Activated T-cell treated with anti-CD3 and anti-CD28 coated beads for 24 hours (primary cell): ENCODE results near the gene ANKRD55.
"Not testable (repeated sequence)": the region's sequence is repeated elsewhere in the genome, so short reads cannot be mapped to it uniquely, and the experiment has no call there.

Experiments used
- DNase-seq: peaks from one replicate; pipeline ENCODE4 v3.0.0-alpha.2; 2020; ENCODE audit warnings: low read depth

The ANKRD55 gene

GRCh38 chr5:56102889-56103288 is 130.2 kb downstream of the ANKRD55 start:
- no peak for DNase-seq

- DNase-seq, result not testable (repeated sequence)
Observed at GRCh38 chr5:56102207-56102606, 130.9 kb downstream of the ANKRD55 start.

DNA sequence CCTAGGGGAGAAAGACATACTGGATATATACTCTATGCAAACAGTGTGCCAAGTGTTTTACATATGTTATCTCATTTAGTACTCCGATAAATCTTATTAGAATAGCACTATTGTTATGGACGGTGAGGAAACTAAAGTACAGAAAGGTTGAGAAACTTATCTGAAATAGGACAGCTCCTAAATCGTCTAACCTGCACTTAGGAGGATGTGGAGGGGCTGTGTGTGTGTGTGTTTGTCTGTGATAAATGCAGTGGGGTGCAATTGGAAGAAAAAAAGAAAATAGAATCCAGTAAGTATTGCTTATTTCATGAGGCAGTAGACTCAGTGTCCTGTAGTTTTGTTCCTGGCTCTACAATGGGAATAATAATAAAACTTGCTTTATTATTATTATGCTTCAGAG is 131.9 kb downstream of the ANKRD55 start:
- DNase-seq, result no peak

DNA sequence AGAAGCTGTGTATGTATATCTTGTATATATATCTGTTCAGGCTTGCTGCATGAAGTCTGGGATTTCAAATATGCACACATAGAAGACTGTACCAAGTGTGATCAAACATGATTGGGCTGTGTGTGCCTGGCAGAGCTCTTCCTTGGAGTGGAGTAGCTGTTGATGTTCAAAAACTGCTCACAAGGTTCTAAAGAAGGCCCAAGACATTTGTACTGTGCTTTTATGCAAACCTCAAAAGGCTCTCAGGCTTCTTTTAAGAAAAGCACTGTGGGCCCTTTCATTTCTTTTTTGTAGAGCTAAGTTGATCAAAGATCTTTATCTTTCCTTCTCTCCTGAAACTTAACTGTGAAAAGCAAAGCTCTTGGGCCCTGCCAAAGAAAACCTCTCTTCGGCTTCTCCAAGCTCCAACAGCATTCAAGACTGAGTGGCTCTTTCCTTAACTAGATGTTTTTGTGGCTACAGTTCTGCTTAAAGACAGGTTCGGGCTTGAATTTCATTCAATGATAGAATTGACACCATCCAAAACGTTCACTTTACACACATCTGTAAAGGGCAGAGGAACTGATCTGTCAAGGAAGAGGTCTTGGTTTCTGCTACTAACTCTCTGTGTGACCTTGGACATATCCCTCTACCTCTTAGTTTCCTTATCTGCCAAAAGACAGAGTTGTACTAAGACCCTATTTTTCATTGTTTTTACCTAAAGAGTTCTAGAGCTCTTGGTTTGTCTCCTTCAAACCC is 132.5 kb downstream of the ANKRD55 start:
- DNase-seq, result no peak

DNA sequence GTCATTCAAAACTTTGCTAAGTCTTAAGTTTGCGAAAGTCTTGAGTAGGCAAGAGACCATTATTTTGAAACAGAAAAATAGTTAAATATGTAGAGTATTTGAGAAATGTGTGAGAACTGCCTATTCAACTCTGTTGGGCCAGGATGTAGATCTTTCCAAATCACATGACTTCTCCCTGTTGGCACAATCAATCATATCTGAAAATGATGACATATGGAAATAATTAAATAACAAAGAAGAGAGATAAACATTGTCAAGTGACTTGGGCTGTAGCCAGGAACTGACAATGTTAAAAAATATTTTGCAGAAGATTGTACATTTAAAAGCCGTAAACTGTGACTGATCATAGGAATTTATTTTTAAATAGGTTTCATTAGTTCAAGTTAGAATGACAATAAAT is 133.8 kb downstream of the ANKRD55 start:
- no peak for DNase-seq

- DNase-seq, result no peak
Observed at GRCh38 chr5:56097055-56097454, 136.1 kb downstream of the ANKRD55 start.

DNA sequence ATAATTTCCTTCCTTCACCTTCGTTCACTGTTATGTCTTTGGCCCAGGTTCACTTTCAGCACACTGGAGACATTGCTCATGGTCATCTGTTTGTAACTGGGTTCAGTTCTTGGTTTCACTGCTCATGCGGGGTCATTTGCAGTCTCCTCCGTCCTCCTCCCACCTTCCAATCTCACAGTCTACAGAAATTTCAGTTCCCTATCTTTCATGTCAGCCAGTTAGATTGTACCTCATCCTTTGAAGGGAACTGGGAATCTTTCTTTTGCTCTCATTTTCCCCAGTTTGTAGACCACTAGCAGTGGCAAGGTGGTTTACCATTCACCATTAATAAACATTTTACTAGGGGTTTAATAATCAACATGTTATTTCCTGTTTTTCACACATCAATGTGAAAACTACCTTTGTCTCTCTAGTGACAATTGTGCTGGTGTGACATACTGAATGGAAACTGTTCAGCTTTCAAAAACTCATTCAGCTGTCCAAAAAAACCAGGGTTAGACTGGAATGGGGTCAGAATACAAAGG is 137.5 kb downstream of the ANKRD55 start:
- DNase-seq, result no peak

DNA sequence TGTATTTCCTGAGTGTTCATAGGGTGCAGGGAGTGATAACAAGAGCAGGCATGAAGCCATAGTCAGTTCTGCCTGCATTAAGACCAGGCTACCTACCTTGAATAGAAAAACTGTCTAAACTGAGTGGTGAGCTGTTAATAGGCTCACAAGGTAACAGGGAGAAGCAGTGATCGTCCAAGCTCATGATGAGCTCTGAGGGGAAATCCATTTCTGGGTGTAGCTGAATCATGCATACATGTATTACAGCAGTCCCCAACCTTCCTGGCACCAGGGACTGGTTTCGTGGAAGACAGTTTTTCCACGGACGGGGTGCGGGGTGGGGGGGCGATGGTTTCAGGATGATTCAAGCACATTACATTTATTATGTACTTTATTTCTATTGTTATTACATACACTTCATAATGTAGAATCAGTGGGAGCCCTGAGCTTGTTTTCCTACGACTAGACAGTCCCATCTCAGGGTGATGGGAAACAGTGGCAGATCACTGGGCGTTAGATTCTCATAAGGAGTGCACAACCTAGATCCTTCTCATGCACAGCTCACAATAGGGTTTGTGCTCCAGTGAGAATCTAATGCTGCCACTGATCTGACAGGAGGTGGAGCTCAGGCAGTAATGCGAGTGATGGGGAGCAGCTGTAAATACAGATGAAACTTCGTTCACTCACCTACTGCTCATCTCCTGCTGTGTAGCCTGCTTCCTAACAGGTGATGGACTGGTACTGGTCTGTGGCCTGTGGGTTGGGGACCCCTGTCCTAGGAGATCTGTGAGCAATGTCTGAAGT is 138.4 kb downstream of the ANKRD55 start:
- peak; percentile 63 for DNase-seq

GRCh38 chr5:56093970-56094369 is 139.2 kb downstream of the ANKRD55 start:
- no peak for DNase-seq

DNA sequence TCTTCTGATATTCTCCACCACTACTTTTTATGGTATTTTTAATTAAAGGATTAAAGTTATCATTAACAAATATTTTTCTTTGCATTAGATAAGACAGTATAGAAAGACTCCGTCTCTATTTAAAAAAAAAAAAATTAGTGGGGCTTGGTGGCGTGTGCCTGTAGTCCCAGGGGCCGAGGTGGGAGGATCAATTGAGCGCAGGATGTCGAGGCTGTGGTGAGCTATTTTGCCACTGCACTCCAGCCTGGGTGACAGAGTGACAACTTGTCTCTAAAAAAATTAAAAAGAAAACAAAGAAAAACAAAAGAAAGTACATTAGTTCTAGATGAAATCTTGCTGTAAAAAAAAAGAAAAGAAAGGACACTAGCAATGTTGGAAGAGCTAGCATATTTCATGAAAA is 141.0 kb downstream of the ANKRD55 start:
- DNase-seq, result no peak

- DNase-seq, result no peak
Observed at GRCh38 chr5:56091664-56092063, 141.5 kb downstream of the ANKRD55 start.

GRCh38 chr5:56090793-56091460 is 142.2 kb downstream of the ANKRD55 start:
- DNase-seq, result no peak

DNA sequence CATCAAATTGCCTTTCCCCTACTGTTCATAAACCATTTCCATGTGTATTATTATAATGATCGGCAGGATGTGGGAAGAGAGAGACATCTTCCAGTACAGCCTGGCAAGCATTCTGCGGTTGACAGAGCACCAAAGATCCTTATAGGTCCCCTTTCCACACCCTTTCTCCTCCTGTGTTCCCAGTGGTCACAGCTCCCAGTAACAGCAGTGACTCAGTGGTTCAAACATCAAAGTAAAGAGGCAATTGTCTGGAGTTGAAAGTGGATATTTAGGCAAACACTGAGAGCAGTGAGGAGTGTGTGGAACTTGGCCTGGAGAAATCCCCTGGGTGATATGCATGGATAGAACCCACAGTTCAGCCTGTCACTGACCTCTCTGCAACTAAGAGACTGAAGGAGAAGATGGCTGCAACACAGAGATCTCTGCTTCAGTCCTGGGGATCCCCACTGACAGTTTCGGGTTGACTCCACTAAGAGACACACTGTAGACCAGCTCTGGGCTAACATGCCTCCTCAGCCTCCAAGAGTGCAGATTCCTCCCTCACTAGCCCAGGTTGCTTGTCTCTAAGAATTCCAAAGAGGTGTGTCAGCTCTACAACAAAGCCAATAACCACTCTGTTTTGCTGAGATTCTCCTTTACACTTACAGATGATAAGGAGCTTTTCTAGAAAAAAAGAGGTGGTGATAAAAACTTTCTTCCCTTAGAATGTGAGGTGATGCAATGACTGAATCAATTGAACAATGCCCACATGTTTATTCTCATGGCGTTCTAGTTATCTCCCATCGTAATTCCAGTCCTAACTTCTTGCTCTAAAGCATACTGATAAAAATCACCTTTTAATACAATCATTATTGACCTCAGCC is 143.9 kb downstream of the ANKRD55 start:
- no peak for DNase-seq

DNA sequence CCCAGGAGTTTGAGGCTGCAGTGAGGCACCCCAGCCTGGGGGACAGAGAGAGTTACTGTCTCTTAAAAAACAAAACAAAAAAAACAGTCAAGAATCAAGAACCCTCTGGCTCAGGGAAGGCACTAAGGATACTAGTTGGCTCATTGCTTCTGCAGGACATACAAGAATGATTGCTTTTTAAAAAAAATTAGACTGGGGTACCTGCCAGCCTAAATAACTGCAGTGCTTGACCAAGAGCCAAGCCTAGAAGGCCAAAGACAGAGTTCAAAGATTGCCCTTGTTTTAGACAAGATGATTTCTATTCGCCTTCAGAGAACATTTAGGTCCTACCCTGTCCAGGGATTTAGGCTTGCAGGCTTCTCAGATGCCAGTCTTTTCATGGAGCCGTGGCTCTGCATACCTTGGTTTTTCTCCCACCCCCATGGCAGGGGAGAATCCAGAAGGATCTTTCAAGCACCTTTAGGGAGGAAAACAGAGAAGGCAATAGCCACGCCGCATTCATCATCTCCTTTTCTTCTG is 144.6 kb downstream of the ANKRD55 start:
- no peak for DNase-seq

DNA sequence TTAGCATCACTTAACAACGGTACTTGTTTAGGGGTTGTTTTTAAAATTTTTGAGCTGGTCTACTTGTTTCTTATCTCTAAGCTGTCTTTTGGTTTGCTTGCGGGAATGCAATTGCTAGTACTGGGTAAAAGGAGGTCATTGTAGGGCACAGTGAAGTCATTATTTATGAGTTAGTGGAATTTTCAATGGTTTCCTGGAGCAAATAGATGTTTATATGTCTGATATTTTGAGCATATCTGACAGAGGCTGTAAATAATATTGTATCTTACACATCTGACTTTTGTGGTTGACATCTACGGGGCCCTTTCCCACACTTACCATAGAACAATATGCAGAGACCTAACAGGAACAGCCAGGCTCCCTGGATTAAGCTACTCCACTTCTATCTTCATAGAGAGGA is 147.9 kb downstream of the ANKRD55 start:
- DNase-seq, result no peak

DNA sequence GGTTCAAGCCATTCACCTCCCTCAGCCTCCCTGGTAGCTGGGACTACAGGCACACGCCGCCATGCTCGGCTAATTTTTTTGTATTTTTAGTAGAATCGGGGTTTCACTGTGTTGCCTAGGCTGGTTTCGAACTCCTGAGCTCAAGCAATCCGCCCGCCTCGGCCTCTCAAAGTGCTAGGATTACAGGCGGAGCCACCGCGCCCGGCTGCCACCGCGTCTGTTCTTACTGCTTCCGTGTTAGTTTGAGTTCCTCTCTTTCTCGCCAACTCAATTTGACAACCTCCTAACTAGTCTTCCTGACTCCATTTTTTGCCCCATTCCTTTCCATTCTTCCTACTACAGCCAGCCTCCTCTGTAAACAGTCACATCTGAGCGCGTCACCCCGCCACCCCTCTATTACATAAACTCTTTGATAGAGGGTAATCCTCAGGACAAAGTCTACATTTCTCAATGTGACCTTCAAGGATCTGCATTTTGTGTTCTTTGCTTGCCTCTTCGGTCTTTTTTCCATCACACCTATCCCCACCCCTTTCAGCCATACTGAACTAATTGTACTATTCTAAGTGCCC is 149.8 kb downstream of the ANKRD55 start:
- no peak for DNase-seq

DNA sequence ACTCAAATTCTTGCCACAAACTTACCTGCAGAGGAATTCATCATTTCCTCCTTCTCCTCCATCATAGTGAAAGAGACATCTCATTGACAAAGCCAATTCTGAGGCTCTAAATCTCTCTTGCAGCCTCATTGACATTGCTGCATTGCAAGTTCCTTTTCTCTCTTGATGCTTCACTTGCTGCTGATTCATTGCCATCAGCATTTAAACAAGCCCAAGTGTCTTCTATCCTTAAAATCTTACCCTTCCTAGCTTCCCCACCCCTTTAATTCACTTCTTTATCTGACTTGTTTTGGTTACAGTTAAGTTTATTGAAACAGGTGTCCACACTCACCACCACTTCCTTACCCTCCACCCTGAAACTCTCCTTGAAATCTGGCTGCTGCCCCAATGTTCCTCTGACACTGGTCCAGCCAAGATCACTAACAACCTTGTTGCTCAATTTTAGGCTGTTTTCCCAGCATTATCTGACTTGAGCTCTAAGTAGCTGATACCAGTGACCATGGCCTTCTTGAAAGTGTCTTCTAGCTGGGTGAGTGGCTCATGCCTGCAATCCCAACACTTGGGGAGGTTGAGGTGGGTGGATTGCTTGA is 152.0 kb downstream of the ANKRD55 start:
- not testable (repeated sequence) for DNase-seq

- no peak for DNase-seq
Observed at GRCh38 chr5:56080375-56081052, 152.6 kb downstream of the ANKRD55 start.

GRCh38 chr5:56079157-56079500 is 154.0 kb downstream of the ANKRD55 start:
- DNase-seq, result not testable (repeated sequence)
